Measurements from ENCODE around the gene PEAR1. TPM values are rescaled to one million over a fixed set of nuclear protein-coding genes. Genes with fewer than 3 reads are reported as not detected.

The PEAR1 gene
- total and polyA plus RNA-seq, 2 of the 4 experiments (the other 2 are of a cell fraction) = 2.0 to 44.4 TPM

GRCh38 chr1:156936721-156937220, 43.3 kb downstream of the PEAR1 start:
- ATAC-seq (ENCODE audit: low read depth) (no peak), DNase-seq (no peak)
- no peaks in the 10 kb centered on the region for H3K27me3 ChIP-seq (ENCODE audit: control insufficient read depth, insufficient read depth, low read length)
- no peak overlapping the region for H3K4ac ChIP-seq (ENCODE audit: low read depth, low read length)
- no peak overlapping the region for H2AK9ac ChIP-seq (replicated peaks; ENCODE audit: low read depth, low read length, poor library complexity)
- no peak overlapping the region for H3K27ac ChIP-seq (ENCODE audit: insufficient read depth, low read length)
- no peak overlapping the region for H3K9ac ChIP-seq (ENCODE audit: low read depth, low read length)
- BruUV-seq (replicated peaks) = no TSS peak
- H3K9me1 ChIP-seq (ENCODE audit: insufficient read depth, low read length) = no peaks in the 10 kb centered on the region; the same call in 1 of the 2 replicates
- H4K20me1 ChIP-seq (ENCODE audit: insufficient read depth, low read length) = no peaks in the 10 kb centered on the region; the same call in 1 of the 2 replicates
- H3K4me1 ChIP-seq (ENCODE audit: control insufficient read depth, insufficient read depth, low read length) = no peaks in the 10 kb centered on the region
- H3K23ac ChIP-seq (ENCODE audit: low read depth, low read length) = no peak overlapping the region
- no peak overlapping the region for H4K5ac ChIP-seq (ENCODE audit: low read depth, low read length)
- CTCF ChIA-PET = no interaction called here
- no peak overlapping the region for H3K4me3 ChIP-seq (ENCODE audit: insufficient read depth, low read depth, low read length)
- no peak overlapping the region for H4K8ac ChIP-seq (ENCODE audit: low read depth in 2 of 2, low read length in 2 of 2)
- no peak overlapping the region for H3K18ac ChIP-seq (ENCODE audit: low read depth, low read length)
- no peak overlapping the region for H2AFZ ChIP-seq (replicated peaks; ENCODE audit: low read length, poor library complexity)
- H3K14ac ChIP-seq (replicated peaks; ENCODE audit: low read depth, low read length) = no peak overlapping the region
- POLR2A ChIA-PET (ENCODE audit: unreplicated experiment) = no interaction called here
- H3K36me3 ChIP-seq (ENCODE audit: control insufficient read depth, insufficient read depth, low read length) = peaks cover 57% of the 10 kb centered on the region
- no peaks in the 10 kb centered on the region for H3K9me3 ChIP-seq (ENCODE audit: control insufficient read depth, insufficient read depth, low read length)
- H2AK5ac ChIP-seq (ENCODE audit: low read depth, low read length) = no peak overlapping the region
- TF ChIP-seq ELK1 (IDR thresholded peaks at IDR 0.05; ENCODE audit: borderline replicate concordance, low read depth, low read length) (no peak), SMC3 (IDR thresholded peaks at IDR 0.05; ENCODE audit: low read depth, low read length) (no peak), MAFK (IDR thresholded peaks at IDR 0.05; ENCODE audit: low read depth, low read length) (no peak), MXI1 (IDR thresholded peaks at IDR 0.05; ENCODE audit: borderline replicate concordance, low read depth, low read length) (no peak), MAZ (IDR thresholded peaks at IDR 0.05; ENCODE audit: borderline replicate concordance, low read depth, low read length) (no peak), CTCF (conservative IDR thresholded peaks at IDR 0.05; ENCODE audit: low read depth, low read length) (no peak), NFE2L2 (IDR thresholded peaks at IDR 0.05; ENCODE audit: low read depth, low read length) (no peak), RCOR1 (IDR thresholded peaks at IDR 0.05; ENCODE audit: insufficient replicate concordance, low read length) (no peak), CEBPB (IDR thresholded peaks at IDR 0.05; ENCODE audit: low read depth, low read length) (no peak), BHLHE40 (IDR thresholded peaks at IDR 0.05; ENCODE audit: low read depth, low read length) (no peak), FOS (IDR thresholded peaks at IDR 0.05; ENCODE audit: low read depth, low read length) (no peak), POLR2A (IDR thresholded peaks at IDR 0.05; ENCODE audit: low read depth, low read length) (no peak), RFX5 (IDR thresholded peaks at IDR 0.05; ENCODE audit: low read depth, low read length) (no peak), CHD1 (IDR thresholded peaks at IDR 0.05; ENCODE audit: low read depth, low read length) (no peak), USF2 (IDR thresholded peaks at IDR 0.05; ENCODE audit: low read depth, low read length) (no peak), RAD21 (IDR thresholded peaks at IDR 0.05; ENCODE audit: low read length) (no peak)
- dilution Hi-C loops (cut with HindIII; ENCODE audit: low sequenced_read_pairs, unreplicated experiment) (no loop called here), in situ Hi-C loops (cut with MboI; ENCODE audit: low sequenced_read_pairs) (no loop called here), intact Hi-C loops (cut with micrococcal nuclease) (no loop called here)
- no peak overlapping the region for H3K56ac ChIP-seq (ENCODE audit: extremely low read depth, insufficient read depth, low read length)
- H2BK20ac ChIP-seq (ENCODE audit: low read depth, low read length) = no peak overlapping the region
- H3K79me1 ChIP-seq (ENCODE audit: low read depth in 1 of 2, low read length in 2 of 2) = no peaks in the 10 kb centered on the region
- H4K91ac ChIP-seq (ENCODE audit: insufficient read depth, low read depth, low read length) = no peak overlapping the region
- H2BK5ac ChIP-seq (ENCODE audit: low read depth, low read length, poor library complexity, severe bottlenecking) = no peak overlapping the region
- no peak overlapping the region for H2BK120ac ChIP-seq (ENCODE audit: low read depth, low read length)
- H3K4me2 ChIP-seq (ENCODE audit: low read depth, low read length) = no peak overlapping the region
- no peak overlapping the region for H2BK15ac ChIP-seq (ENCODE audit: low read depth, low read length)
- WGBS, 2 experiments (ENCODE audit: extremely low coverage in 2 of 2, insufficient read length in 1 of 2) = 88% methylated on average over 5 of the region's 10 CpGs; no CpG with 5 or more reads in 1 of the 2 experiments

All from IMR-90 (cell line).